ENCODE measurements around the gene E2F3. TPM values are rescaled to one million over a fixed set of nuclear protein-coding genes. Genes with fewer than 3 reads are reported as not detected.

Gene E2F3
- total RNA-seq, 1 donor: 6.2 TPM

GRCh38 chr6:20542927-20543602 lies 141.4 kb downstream of the E2F3 start:
- DNase-seq (ENCODE audit: insufficient read length, low spot score, missing footprints): peak; percentile 42
- no peaks in the 10 kb centered on the region for H4K20me1 ChIP-seq (ENCODE audit: insufficient read depth, low read length)
- no peaks in the 10 kb centered on the region for H3K9me3 ChIP-seq (ENCODE audit: low read depth, low read length)
- H3K27me3 ChIP-seq (ENCODE audit: insufficient read depth, low read length): no peaks in the 10 kb centered on the region
- peak overlapping the region; percentile 53 for H3K27ac ChIP-seq (ENCODE audit: low read depth, low read length)
- H3K79me2 ChIP-seq (ENCODE audit: insufficient read depth, low read length): peaks cover 31% of the 10 kb centered on the region
- no peak overlapping the region for H2AFZ ChIP-seq (ENCODE audit: low read length)
- H3K36me3 ChIP-seq (ENCODE audit: insufficient read depth, low read length): no peaks in the 10 kb centered on the region
- H3K4me3 ChIP-seq (ENCODE audit: insufficient read depth, low read length): no peak overlapping the region
- peaks cover 9% of the 10 kb centered on the region for H3K4me1 ChIP-seq (ENCODE audit: insufficient read depth, low read length)
- TF ChIP-seq CTCF (IDR thresholded peaks at IDR 0.05; ENCODE audit: extremely low read depth, low read depth, low read length): no peak
- H3K4me2 ChIP-seq (ENCODE audit: insufficient read depth, low read length): peak overlapping the region; percentile 40

Small RNA genes lying within 50 kb of the gene (small RNA-seq; reads per million reads assigned to genes)
- gene RF00019 (not detected), gene RNU6-141P (not detected)

Other genes starting within 250 kb of the E2F3 start
- 0.88 and 1.4 TPM in 2 replicates for gene MBOAT1, start 189.4 kb upstream of the E2F3 start, total RNA-seq
- 17.4 and 18.5 TPM in 2 replicates for gene CDKAL1, start 132.6 kb downstream of the E2F3 start, total RNA-seq

Data from osteoblast (primary cell).